HepG2 (cell line): ENCODE data around the gene SMTNL1. TPM values are rescaled to one million over a fixed set of nuclear protein-coding genes. Genes with fewer than 3 reads are reported as not detected.

ENCODE experiments used
- ATF2 ChIP-seq: sonication (generic); formaldehyde crosslinking; IDR thresholded peaks from 2 replicates; pipeline ENCODE4 v1.4.0; 2020; ENCODE audit warnings: missing genetic modification reagents
- CBX2 ChIP-seq, 2 experiments: fragments of 200-600 bp in 1 of 2; sonication (generic); formaldehyde crosslinking in 1 of 2; IDR thresholded peaks; 2 replicates each; pipeline versions ENCODE4 v1.7.0 to v1.8.1; 2018 to 2022; ENCODE audit warnings: low read depth in 2 of 2, low read length in 1 of 2, mild to moderate bottlenecking in 1 of 2, missing genetic modification reagents in 1 of 2
- ELF3 ChIP-seq: IDR thresholded peaks from 2 replicates; pipeline ENCODE4 v1.6.1; 2016; ENCODE audit warnings: missing genetic modification reagents, missing compliant biosample characterization
- EZH2 ChIP-seq: conservative IDR thresholded peaks from 2 replicates; pipeline ENCODE4 v1.6.1; 2012; ENCODE audit warnings: mild to moderate bottlenecking, low read depth, low read length, moderate library complexity
- HOXA9 ChIP-seq: sonication (generic); formaldehyde crosslinking; IDR thresholded peaks from 2 replicates; pipeline ENCODE4 v1.8.1; 2022; ENCODE audit warnings: missing genetic modification reagents, mild to moderate bottlenecking, moderate library complexity, borderline replicate concordance
- LBX2 ChIP-seq: sonication (generic); formaldehyde crosslinking; IDR thresholded peaks from 2 replicates; pipeline ENCODE4 v1.5.0; 2020; ENCODE audit warnings: missing genetic modification reagents, mild to moderate bottlenecking, borderline replicate concordance
- MAFF ChIP-seq: IDR thresholded peaks from 2 replicates; pipeline ENCODE4 v1.6.1; 2011; ENCODE audit warnings: low read depth, low read length, improper control_type of control experiment
- MZF1 ChIP-seq: sonication (generic); formaldehyde crosslinking; IDR thresholded peaks from 2 replicates; pipeline ENCODE4 v1.8.1; 2023; ENCODE audit warnings: mild to moderate bottlenecking, missing genetic modification reagents, borderline replicate concordance
- NR2F6 ChIP-seq, 2 experiments: IDR thresholded peaks; 2 replicates each; pipeline ENCODE4 v1.6.1; 2016; ENCODE audit warnings: antibody characterized with exemption in 1 of 2, mild to moderate bottlenecking in 1 of 2
- POGK ChIP-seq: sonication (generic); formaldehyde crosslinking; conservative IDR thresholded peaks from 2 replicates; pipeline ENCODE4 v1.8.0; 2022; ENCODE audit warnings: mild to moderate bottlenecking, moderate library complexity, missing genetic modification reagents
- RELA ChIP-seq: sonication (generic); formaldehyde crosslinking; IDR thresholded peaks from 2 replicates; pipeline ENCODE4 v1.4.0; 2020; ENCODE audit warnings: missing genetic modification reagents
- SALL2 ChIP-seq: sonication (generic); formaldehyde crosslinking; IDR thresholded peaks from 2 replicates; pipeline ENCODE4 v1.8.1; 2023; ENCODE audit warnings: mild to moderate bottlenecking, missing genetic modification reagents, inconsistent platforms
- SNAPC2 ChIP-seq: sonication (generic); formaldehyde crosslinking; IDR thresholded peaks from 2 replicates; pipeline ENCODE4 v1.8.1; 2022; ENCODE audit warnings: mild to moderate bottlenecking, missing genetic modification reagents
- TAF1 ChIP-seq: sonication (generic); formaldehyde crosslinking; IDR thresholded peaks from 2 replicates; pipeline ENCODE4 v1.4.0; 2020; ENCODE audit warnings: missing genetic modification reagents
- TOPORS ChIP-seq: sonication (generic); formaldehyde crosslinking; IDR thresholded peaks from 2 replicates; pipeline ENCODE4 v1.8.0; 2023; ENCODE audit warnings: mild to moderate bottlenecking, missing genetic modification reagents
- ZEB1 ChIP-seq: IDR thresholded peaks from 2 replicates; pipeline ENCODE4 v1.6.1; 2012; ENCODE audit warnings: mild to moderate bottlenecking, low read depth, inconsistent platforms; ENCODE audit not compliant: insufficient replicate concordance
- ZFP1 ChIP-seq: IDR thresholded peaks from 2 replicates; pipeline ENCODE4 v1.6.1; 2016
- ZNF703 ChIP-seq: sonication (generic); formaldehyde crosslinking; IDR thresholded peaks from 2 replicates; pipeline ENCODE4 v1.5.1; 2020; ENCODE audit warnings: missing genetic modification reagents, mild to moderate bottlenecking, moderate library complexity, borderline replicate concordance
- polyA plus RNA-seq, 8 experiments: library from polyadenylated mRNA; depleted of rRNA in 3 of 8; stranded (reverse) in 7 of 8; unstranded in 1 of 8; fragments of >200 nt; fragmentation: Illumina TruSeq in 4 of 8; extraction: Trizol in 4 of 8; gene quantifications; 2 replicates each; pipeline versions ENCODE4 v1.2.1 to v1.2.3, GENCODE V29; 2011 to 2016; ENCODE audit warnings: low read depth in 4 of 8, missing spikeins in 1 of 8, mixed read lengths in 1 of 8; ENCODE audit not compliant: insufficient read depth in 1 of 8
- total RNA-seq, 5 experiments: library from RNA; depleted of rRNA; stranded (reverse); fragments of >200 nt; fragmentation: Illumina TruSeq; extraction: Trizol; gene quantifications; 2 replicates each; pipeline ENCODE4 v1.2.3, GENCODE V29; 2016; ENCODE audit warnings: low read depth in 1 of 5
- TF ChIP-seq, protein P1 (sequence below): sonication (generic); formaldehyde crosslinking; IDR thresholded peaks from 2 replicates; pipeline ENCODE4 v1.5.1; 2020; ENCODE audit warnings: missing genetic modification reagents, mild to moderate bottlenecking, borderline replicate concordance
- TF ChIP-seq, protein P2 (sequence below): sonication (generic); formaldehyde crosslinking; IDR thresholded peaks from 2 replicates; pipeline ENCODE4; 2020; ENCODE audit warnings: missing genetic modification reagents, mild to moderate bottlenecking, borderline replicate concordance
- TF ChIP-seq, protein P3 (sequence below): sonication (generic); formaldehyde crosslinking; IDR thresholded peaks from 2 replicates; pipeline ENCODE4 v1.8.0; 2022; ENCODE audit warnings: low read depth, missing genetic modification reagents

Gene SMTNL1
- total and polyA plus RNA-seq, 2 of the 13 experiments (the other 11 are each of a cell fraction or from before 2014, with no cell fraction given) = 0.04 TPM; not detected in 1

GRCh38 chr11:57502870-57503269 lies 34.5 kb upstream of the SMTNL1 start (continued):
- TF ChIP-seq MZF1 (CRISPR knock-in tag) (no peak), HOXA9 (CRISPR knock-in tag) (no peak), CBX2 (IDR thresholded peaks at IDR 0.05; ENCODE audit: low read depth, low read length) (no peak), CBX2 (CRISPR knock-in tag; IDR thresholded peaks at IDR 0.05; ENCODE audit: low read depth) (no peak), ZNF703 (CRISPR knock-in tag) (no peak), POGK (CRISPR knock-in tag) (no peak), TAF1 (CRISPR knock-in tag) (no peak), TOPORS (CRISPR knock-in tag) (no peak), ELF3 (CRISPR knock-in tag) (peak; percentile 33; the same call in 1 of the 2 replicates), RELA (no peak), ATF2 (no peak), MAFF (no peak), ZEB1 (peak; percentile 86), LBX2 (CRISPR knock-in tag) (no peak), SNAPC2 (CRISPR knock-in tag) (no peak), EZH2 (no peak), SALL2 (CRISPR knock-in tag) (no peak), NR2F6 (IDR thresholded peaks at IDR 0.05) (peak; percentile 97), NR2F6 (CRISPR knock-in tag; IDR thresholded peaks at IDR 0.05) (peak; percentile 97), ZFP1 (CRISPR knock-in tag) (no peak)
- TF ChIP-seq, protein P1, sequence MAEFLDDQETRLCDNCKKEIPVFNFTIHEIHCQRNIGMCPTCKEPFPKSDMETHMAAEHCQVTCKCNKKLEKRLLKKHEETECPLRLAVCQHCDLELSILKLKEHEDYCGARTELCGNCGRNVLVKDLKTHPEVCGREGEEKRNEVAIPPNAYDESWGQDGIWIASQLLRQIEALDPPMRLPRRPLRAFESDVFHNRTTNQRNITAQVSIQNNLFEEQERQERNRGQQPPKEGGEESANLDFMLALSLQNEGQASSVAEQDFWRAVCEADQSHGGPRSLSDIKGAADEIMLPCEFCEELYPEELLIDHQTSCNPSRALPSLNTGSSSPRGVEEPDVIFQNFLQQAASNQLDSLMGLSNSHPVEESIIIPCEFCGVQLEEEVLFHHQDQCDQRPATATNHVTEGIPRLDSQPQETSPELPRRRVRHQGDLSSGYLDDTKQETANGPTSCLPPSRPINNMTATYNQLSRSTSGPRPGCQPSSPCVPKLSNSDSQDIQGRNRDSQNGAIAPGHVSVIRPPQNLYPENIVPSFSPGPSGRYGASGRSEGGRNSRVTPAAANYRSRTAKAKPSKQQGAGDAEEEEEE (CRISPR knock-in tag) = no peak
- TF ChIP-seq, protein P2, sequence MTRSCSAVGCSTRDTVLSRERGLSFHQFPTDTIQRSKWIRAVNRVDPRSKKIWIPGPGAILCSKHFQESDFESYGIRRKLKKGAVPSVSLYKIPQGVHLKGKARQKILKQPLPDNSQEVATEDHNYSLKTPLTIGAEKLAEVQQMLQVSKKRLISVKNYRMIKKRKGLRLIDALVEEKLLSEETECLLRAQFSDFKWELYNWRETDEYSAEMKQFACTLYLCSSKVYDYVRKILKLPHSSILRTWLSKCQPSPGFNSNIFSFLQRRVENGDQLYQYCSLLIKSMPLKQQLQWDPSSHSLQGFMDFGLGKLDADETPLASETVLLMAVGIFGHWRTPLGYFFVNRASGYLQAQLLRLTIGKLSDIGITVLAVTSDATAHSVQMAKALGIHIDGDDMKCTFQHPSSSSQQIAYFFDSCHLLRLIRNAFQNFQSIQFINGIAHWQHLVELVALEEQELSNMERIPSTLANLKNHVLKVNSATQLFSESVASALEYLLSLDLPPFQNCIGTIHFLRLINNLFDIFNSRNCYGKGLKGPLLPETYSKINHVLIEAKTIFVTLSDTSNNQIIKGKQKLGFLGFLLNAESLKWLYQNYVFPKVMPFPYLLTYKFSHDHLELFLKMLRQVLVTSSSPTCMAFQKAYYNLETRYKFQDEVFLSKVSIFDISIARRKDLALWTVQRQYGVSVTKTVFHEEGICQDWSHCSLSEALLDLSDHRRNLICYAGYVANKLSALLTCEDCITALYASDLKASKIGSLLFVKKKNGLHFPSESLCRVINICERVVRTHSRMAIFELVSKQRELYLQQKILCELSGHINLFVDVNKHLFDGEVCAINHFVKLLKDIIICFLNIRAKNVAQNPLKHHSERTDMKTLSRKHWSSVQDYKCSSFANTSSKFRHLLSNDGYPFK (CRISPR knock-in tag) = no peak
- TF ChIP-seq, protein P3, sequence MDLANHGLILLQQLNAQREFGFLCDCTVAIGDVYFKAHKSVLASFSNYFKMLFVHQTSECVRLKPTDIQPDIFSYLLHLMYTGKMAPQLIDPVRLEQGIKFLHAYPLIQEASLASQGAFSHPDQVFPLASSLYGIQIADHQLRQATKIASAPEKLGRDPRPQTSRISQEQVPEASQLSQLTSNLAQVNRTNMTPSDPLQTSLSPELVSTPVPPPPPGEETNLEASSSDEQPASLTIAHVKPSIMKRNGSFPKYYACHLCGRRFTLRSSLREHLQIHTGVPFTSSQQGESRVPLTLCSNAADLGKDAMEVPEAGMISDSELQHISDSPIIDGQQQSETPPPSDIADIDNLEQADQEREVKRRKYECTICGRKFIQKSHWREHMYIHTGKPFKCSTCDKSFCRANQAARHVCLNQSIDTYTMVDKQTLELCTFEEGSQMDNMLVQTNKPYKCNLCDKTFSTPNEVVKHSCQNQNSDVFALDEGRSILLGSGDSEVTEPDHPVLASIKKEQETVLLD (CRISPR knock-in tag) = no peak
